Lower leg skin (tissue), 3 donors: Measurements from ENCODE around the gene DROSHA.

Source experiments
- CTCF ChIP-seq, 3 donors: fragments of 450-650 bp; IDR thresholded peaks; one replicate each; pipeline ENCODE4 v1.5.1; 2016; ENCODE audit warnings: antibody characterized with exemption in 3 of 3, mild to moderate bottlenecking in 3 of 3, moderate library complexity in 2 of 3
- POLR2A ChIP-seq, 2 donors: fragments of 450-650 bp; IDR thresholded peaks; one replicate each; pipeline ENCODE4 v1.6.1; 2016 to 2017; ENCODE audit warnings: antibody characterized with exemption in 2 of 2, mild to moderate bottlenecking in 1 of 2, moderate library complexity in 1 of 2

GRCh38 chr5:31471916-31472315 lies 60.0 kb downstream of the DROSHA start:
- TF ChIP-seq CTCF (IDR thresholded peaks at IDR 0.05) (no peak), POLR2A (IDR thresholded peaks at IDR 0.05) (no peak)
